Head of caudate nucleus (tissue), 42 donors: ENCODE results near the gene NUMBL.

Source experiments
- DNase-seq, 42 donors: peaks; one replicate each; pipeline versions ENCODE4 v3.0.0 to v3.0.0-alpha.2; 2020 to 2021; ENCODE audit warnings: mixed read lengths in 7 of 42
- intact Hi-C: fragments of 100-400 bp; cut with DNase I; formaldehyde crosslinking; loops from one replicate; pipeline ENCODE4 v1.15.0; 2022

The NUMBL gene

GRCh38 chr19:40693150-40693788 lies 2.8 kb upstream of the NUMBL start:
- intact Hi-C loops = no loop called here
- DNase-seq = peak in 1 of 42 donors; percentile 52

GRCh38 chr19:40692212-40692551 lies 1.7 kb upstream of the NUMBL start:
- no peak for DNase-seq
- intact Hi-C loops = no loop called here

DNA sequence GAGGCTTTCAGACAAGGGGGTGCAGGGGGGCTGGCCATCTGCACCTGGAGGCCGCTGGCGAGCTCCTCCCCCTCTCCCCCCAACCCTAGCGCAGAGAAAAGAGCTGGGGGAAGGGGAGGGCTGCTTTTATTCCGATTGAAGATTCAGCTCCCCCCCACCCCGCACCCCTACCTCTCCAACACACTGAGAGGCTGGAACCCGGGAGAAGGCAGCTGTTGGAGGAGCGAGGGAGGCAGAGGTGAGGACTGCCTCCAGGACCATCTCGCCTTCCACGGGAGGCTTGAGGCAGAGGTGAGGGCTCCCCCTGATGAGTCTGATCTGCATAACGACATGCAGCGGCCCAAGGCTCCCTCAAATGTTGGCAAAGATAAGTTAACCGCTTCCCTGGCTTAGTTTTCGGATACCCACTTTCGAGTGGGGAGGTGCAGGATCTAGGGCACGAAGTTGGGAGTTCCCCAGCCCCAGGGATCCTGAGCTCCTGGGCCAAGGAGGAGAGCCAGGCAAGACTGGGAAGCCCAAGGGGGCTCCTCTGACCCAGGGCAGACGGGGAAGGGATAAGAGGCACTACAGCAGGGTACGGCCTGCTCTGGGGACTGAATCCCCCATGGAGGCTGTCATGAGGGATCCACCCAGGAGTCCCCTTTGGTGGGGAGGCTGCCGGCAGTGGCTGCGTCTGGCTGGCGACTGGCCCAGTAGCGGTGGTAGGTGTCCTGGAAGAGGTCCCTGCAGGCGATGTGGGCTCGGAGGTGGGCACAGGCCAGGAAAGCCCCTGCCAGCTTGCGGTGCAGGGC lies 1.2 kb upstream of the NUMBL start:
- intact Hi-C loops = no loop called here
- DNase-seq = peak in 11 of 42 donors; percentile 22 to 58 (median 36)

GRCh38 chr19:40690693-40691420 lies 406 bp upstream of the NUMBL start:
- intact Hi-C loops = no loop called here

DNA sequence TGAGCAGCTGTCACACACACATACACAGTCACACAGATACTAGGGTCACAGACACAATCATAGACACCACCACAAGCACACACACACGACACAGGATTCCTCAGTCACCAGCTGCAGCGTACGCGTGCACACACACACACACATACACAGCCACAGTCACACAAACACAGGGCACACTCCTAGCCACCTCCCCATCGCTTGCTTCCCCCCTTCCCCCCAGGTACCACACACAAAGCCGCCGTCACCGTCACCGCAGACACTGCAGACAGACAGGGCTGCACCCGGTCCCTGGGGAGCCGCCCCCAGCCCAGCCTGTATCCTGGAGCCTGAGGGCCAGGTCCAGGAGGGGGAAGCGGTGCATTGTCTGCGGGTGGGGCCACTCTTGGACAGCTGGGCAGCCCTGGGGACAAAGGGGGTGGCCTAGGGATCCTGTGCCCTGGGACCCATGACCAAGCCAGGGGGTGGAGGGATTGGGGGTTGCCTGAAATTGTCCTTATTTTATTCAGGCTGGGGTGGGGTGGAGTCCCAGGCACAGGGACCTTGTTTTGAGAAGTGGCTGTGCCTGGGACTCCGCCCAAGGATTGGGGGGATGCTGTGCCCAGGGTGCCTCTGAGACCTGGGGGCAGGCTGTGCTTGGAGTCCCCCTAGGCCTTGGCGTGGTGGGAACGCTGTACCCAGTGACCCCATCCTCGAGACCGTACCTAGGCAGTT lies 957 bp downstream of the NUMBL start:
- intact Hi-C loops = no loop called here
- DNase-seq = peak in 21 of 42 donors; percentile 27 to 70 (median 51)

More at GRCh38 chr19:40690693-40691420, 406 bp upstream of the NUMBL start:
- peak; percentile 86 to 99 (median 94) for DNase-seq

- intact Hi-C loops = no loop called here
- DNase-seq = peak in 3 of 42 donors; percentile 30 to 48 (median 38)
These were observed 1.5 kb downstream of the NUMBL start for GRCh38 chr19:40688987-40689338.

DNA sequence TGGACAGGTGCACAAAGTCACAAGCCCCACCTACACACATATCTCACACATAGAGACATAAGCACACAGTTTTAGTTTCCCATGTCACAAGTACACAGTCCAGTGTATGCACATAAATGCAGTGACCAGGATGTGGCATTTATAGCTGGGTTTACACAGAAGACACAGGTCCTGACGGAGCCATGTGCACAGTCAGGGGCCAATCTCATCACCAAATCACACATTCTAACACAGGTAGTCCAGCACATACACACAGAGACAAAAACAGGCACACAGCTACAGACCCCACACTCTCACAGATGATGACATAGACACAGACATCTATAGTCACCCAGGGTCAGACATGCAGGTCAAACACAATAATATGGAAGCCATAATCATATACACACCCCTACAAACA lies 2.1 kb downstream of the NUMBL start:
- intact Hi-C loops = no loop called here
- no peak for DNase-seq

GRCh38 chr19:40687525-40688016 lies 2.9 kb downstream of the NUMBL start:
- DNase-seq = peak in 1 of 42 donors; percentile 51
- intact Hi-C loops = no loop called here

DNA sequence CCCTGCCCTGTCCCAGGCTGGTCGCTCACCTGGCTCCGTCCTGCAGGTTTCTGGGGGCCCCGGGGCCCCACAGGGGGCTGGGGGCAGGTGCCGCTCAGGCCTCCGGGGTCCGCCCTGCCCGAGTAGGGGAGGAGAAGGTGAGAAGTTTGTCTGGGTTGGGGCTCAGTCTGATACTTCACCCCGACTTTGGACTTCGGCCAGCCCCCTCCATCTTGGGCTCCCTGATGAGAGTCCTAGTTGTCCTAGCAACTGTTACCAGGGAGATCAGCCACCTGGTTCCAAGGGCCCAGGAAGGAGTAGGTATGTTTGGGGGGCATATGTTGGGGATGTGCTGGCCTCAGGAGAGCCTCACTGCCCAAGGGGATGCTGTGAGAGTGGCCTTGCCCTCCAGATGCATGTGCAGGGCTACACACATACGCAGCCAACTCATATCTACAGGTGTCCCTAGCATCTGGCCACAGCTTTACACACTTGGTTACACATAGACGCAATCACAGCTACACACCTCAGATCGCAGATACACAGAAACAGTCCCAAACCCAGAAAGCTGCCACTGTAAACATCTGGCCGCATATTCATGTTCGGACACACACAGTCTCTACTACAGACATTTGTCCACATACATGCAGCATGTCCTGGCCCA lies 3.4 kb downstream of the NUMBL start:
- intact Hi-C loops = no loop called here
- no peak for DNase-seq

GRCh38 chr19:40685563-40685962 lies 4.9 kb downstream of the NUMBL start:
- intact Hi-C loops = no loop called here
- no peak for DNase-seq

- no peak for DNase-seq
- intact Hi-C loops = no loop called here
These were observed 5.4 kb downstream of the NUMBL start for GRCh38 chr19:40685016-40685526.

DNA sequence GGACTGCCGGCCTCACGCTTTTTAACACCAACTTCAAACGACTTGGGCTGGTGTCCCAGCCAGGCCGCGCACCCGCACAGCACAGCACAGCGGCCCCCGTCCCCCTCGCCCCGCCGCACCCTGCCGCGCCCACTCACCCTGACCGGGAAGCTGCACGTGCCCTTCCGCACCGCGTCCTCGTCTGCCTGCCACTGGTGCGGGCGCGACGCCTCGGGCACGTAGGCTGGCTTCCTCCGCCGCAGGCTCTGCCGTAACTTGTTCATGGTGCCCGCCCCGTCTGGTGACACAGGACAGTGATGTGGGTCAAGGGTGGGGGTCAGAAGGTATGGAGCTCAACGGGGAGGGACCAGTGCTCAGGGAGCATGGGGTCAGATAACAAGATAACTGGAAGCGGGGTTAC lies 6.2 kb downstream of the NUMBL start:
- intact Hi-C loops = no loop called here
- DNase-seq = no peak

DNA sequence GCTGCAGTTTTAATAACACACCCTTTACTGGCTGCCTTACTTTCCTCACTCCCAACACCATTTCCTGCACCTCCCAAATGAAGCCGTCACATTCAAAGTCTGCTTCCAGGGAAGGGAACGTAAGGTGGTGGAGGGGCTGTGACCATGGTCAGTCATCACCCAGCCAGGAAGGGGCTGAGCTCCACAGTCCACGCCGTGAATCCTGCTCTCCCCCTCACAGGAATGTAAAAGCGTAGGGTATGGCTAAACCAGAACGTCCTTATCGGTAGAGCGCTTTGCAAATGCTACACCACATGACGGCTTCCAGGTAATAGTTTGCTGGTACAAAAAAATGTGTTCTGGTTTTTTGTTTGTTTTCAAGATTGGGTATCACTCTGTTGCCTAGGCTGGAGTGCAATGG lies 7.0 kb downstream of the NUMBL start:
- intact Hi-C loops = no loop called here
- no peak for DNase-seq

DNA sequence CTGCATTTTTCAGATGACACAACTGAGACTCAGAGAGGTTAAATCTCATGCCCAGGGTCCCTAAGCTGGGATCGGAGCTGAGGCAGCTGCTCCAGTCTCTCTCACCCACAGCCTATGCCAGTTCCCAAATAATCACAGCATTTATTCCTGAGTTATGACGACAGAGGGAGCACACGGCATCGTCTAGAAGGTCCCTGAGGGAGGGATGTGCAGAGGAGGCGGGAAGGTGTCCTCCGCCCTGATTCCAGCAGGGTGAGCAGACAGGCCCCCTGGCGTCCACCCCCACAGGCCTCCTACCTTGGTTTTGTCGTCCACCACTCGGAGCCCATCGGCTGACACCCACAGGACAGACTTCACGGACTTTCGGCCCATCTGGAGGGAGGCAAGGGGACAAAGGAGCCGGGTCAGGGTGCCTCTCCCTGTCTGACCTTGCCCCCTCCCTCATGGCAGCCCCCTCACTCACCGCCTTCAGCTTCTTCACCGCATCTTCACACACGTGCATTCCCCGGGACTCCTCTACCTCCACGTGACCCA lies 8.0 kb downstream of the NUMBL start:
- intact Hi-C loops = no loop called here

DNA sequence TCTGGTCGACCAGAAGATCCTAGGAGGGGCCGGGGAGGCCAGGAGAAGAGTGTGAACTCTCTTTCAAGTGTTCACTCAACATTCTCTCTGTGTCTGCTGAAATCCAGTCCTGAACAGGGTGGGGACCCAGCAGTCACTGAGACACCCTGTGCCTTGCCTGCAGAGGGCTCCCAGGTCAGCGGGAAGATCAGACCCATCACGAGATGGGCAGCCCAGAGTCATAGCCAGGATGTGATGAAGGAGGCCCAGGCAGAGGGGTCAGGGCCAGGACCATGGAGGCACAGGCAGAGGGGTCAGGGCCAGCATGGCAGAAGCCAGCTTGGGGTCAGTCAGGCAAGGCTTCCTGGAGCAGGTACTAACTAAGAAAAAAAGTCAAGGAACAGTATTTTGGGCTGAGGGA lies 9.4 kb downstream of the NUMBL start:
- intact Hi-C loops = no loop called here
- DNase-seq = no peak

More for the DNA sequence above, 8.0 kb downstream of the NUMBL start:
- DNase-seq = peak in 12 of 42 donors; percentile 13 to 72 (median 45)

DNA sequence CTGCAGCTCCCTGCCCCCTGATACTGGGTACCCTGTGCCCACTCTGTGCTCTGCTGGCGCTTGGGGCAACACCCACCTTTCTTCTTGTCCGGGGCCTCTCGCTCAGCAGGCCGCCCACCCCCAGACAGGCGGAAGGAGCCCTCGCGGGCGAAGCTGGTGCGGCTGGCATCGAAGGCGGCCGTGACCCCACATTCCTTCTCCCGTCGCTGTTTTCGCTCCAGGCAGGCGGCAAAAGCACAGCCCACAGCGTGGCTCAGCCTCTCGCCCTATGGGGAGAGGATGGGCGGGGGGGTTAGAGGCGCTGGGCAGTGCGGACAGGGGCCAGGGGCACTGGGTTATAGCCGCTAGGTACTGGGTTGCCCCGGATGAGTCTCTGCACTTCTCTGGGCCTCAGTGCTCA lies 13.3 kb downstream of the NUMBL start:
- DNase-seq = no peak

DNA sequence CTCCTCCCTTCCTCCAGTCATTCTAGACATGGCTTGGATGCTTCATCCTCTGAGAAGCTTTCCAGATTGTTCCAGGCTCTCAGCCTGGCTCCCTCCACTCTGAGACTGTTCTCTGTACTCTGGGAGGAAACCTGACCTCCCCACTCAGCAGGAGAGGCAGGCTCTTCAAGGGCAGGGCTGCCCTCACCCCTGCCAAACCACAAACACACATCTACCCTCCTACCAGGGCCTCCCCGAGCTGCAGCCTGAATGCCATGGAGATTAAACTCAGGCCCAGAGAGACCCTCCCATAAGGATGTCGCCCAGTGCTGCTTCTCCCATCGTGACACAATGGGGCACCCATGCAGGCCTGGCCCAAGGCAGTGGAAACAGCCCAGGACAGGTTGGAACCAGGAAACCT lies 16.2 kb downstream of the NUMBL start:
- no peak for DNase-seq
- intact Hi-C loops = no loop called here

More for the DNA sequence above, 13.3 kb downstream of the NUMBL start:
- intact Hi-C loops = no loop called here

DNA sequence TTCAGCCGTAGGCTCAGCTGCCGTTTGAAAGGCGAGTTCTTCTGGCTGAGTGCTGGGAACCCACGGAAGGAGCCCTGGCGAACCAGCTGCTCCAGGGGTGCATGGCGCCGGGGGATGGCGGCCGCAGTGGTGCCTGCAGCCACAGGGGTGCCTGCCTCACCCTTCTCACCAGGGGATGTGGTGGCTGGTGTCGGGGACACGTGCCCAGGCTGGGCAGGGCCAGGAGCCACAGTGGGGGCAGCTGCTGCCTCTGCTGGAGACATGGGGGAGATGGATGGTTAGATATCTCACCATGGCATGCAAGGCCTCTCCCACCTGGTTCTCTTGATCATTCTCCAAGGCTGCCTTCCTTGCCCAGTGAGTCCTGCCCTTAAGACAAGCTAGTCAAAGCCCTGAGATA lies 17.1 kb downstream of the NUMBL start:
- DNase-seq = no peak
- intact Hi-C loops = no loop called here
